Kasumi-1 (cell line): ENCODE results near the gene SP100.
A peak's percentile ranks its signal among the peaks of the same experiment; 100 is the strongest.
"Not testable (repeated sequence)": the region's sequence is repeated elsewhere in the genome, so short reads cannot be mapped to it uniquely, and the experiment has no call there.

Source experiments
- DNase-seq, 2 experiments: peaks; one replicate each; lab custom pipeline; 2025; lab: John Stamatoyannopoulos, UW

SP100 gene

GRCh38 chr2:230416061-230416721, at the start of gene SP100:
Gene SP100 (plus strand): TSS chr2:230416201. CDS start chr2:230416297, 96 bp downstream.
- peak; percentile 59 to 63 for DNase-seq

GRCh38 chr2:230382108-230382507, 33.9 kb upstream of the SP100 start:
- DNase-seq: no peak

- no peak for DNase-seq
Measured at GRCh38 chr2:230383453-230383852, 32.5 kb upstream of the SP100 start.

GRCh38 chr2:230384986-230385385, 31.0 kb upstream of the SP100 start:
- DNase-seq: no peak

- no peak for DNase-seq
Measured at GRCh38 chr2:230394301-230394700, 21.7 kb upstream of the SP100 start.

GRCh38 chr2:230398698-230399097, 17.3 kb upstream of the SP100 start:
- DNase-seq: not testable (repeated sequence)

- DNase-seq: no peak
Measured at GRCh38 chr2:230400041-230400440, 16.0 kb upstream of the SP100 start.

- DNase-seq: no peak
Measured at GRCh38 chr2:230400454-230400853, 15.5 kb upstream of the SP100 start.

GRCh38 chr2:230401026-230401425, 15.0 kb upstream of the SP100 start:
- DNase-seq: not testable (repeated sequence)

GRCh38 chr2:230403746-230404145, 12.3 kb upstream of the SP100 start:
- no peak for DNase-seq

GRCh38 chr2:230405824-230406223, 10.2 kb upstream of the SP100 start:
- no peak for DNase-seq

- DNase-seq: no peak
Measured at GRCh38 chr2:230408244-230408842, 7.7 kb upstream of the SP100 start.

- not testable (repeated sequence) for DNase-seq
Measured at GRCh38 chr2:230409316-230409715, 6.7 kb upstream of the SP100 start.

- DNase-seq: no peak
Measured at GRCh38 chr2:230410263-230410662, 5.7 kb upstream of the SP100 start.

- no peak for DNase-seq
Measured at GRCh38 chr2:230410861-230411569, 5.0 kb upstream of the SP100 start.

GRCh38 chr2:230411570-230412370, 4.2 kb upstream of the SP100 start:
- DNase-seq: peak in 1 of 2 experiments; percentile 7

- DNase-seq: no peak
Measured at GRCh38 chr2:230412371-230412711, 3.7 kb upstream of the SP100 start.

- DNase-seq: no peak
Measured at GRCh38 chr2:230412846-230413245, 3.2 kb upstream of the SP100 start.

- DNase-seq: no peak
Measured at GRCh38 chr2:230413479-230413878, 2.5 kb upstream of the SP100 start.

- no peak for DNase-seq
Measured at GRCh38 chr2:230414302-230414701, 1.7 kb upstream of the SP100 start.

GRCh38 chr2:230417436-230417835, 1.4 kb downstream of the SP100 start:
- no peak for DNase-seq

- DNase-seq: no peak
Measured at GRCh38 chr2:230418341-230419016, 2.5 kb downstream of the SP100 start.
